ENCODE measurements around the gene CLDN14.

Gene CLDN14

GRCh38 chr21:36479415-36480402, at the start of gene CLDN14:
Gene CLDN14 (minus strand): TSS chr21:36480122. CDS start chr21:36461695, 18,427 bp downstream.
- DNase-seq (ENCODE audit: low spot score), result no peak

GRCh38 chr21:36528716-36529115, 48.8 kb upstream of the CLDN14 start:
- DNase-seq (ENCODE audit: low spot score), result no peak

- no peak for DNase-seq (ENCODE audit: low spot score)
These were observed 47.4 kb upstream of the CLDN14 start for GRCh38 chr21:36527317-36527716.

- DNase-seq (ENCODE audit: low spot score), result no peak
These were observed 46.2 kb upstream of the CLDN14 start for GRCh38 chr21:36526104-36526503.

- DNase-seq (ENCODE audit: low spot score), result no peak
These were observed 44.6 kb upstream of the CLDN14 start for GRCh38 chr21:36524477-36524876.

- DNase-seq (ENCODE audit: low spot score), result no peak
These were observed 42.4 kb upstream of the CLDN14 start for GRCh38 chr21:36522219-36522808.

- no peak for DNase-seq (ENCODE audit: low spot score)
These were observed 39.1 kb upstream of the CLDN14 start for GRCh38 chr21:36518883-36519492.

- DNase-seq (ENCODE audit: low spot score), result no peak
These were observed 37.6 kb upstream of the CLDN14 start for GRCh38 chr21:36517366-36518075.

GRCh38 chr21:36516281-36516680, 36.4 kb upstream of the CLDN14 start:
- no peak for DNase-seq (ENCODE audit: low spot score)

- peak; percentile 46 for DNase-seq (ENCODE audit: low spot score)
These were observed 33.5 kb upstream of the CLDN14 start for GRCh38 chr21:36513430-36513829.

GRCh38 chr21:36512971-36513370, 33.0 kb upstream of the CLDN14 start:
- DNase-seq (ENCODE audit: low spot score), result peak; percentile 21

- no peak for DNase-seq (ENCODE audit: low spot score)
These were observed 31.7 kb upstream of the CLDN14 start for GRCh38 chr21:36511484-36512220.

GRCh38 chr21:36510911-36511310, 31.0 kb upstream of the CLDN14 start:
- no peak for DNase-seq (ENCODE audit: low spot score)

GRCh38 chr21:36509973-36510664, 30.2 kb upstream of the CLDN14 start:
- DNase-seq (ENCODE audit: low spot score), result no peak

GRCh38 chr21:36508948-36509347, 29.0 kb upstream of the CLDN14 start:
- no peak for DNase-seq (ENCODE audit: low spot score)

- no peak for DNase-seq (ENCODE audit: low spot score)
These were observed 27.6 kb upstream of the CLDN14 start for GRCh38 chr21:36507397-36508018.

GRCh38 chr21:36506482-36506881, 26.6 kb upstream of the CLDN14 start:
- DNase-seq (ENCODE audit: low spot score), result no peak

- peak; percentile 24 for DNase-seq (ENCODE audit: low spot score)
These were observed 24.4 kb upstream of the CLDN14 start for GRCh38 chr21:36504067-36505058.

GRCh38 chr21:36502365-36502764, 22.4 kb upstream of the CLDN14 start:
- no peak for DNase-seq (ENCODE audit: low spot score)
